Measurements from ENCODE around the gene GABRB2. TPM values are rescaled to one million over a fixed set of nuclear protein-coding genes. Genes with fewer than 3 reads are reported as not detected.
"Not testable (repeated sequence)": the region's sequence is repeated elsewhere in the genome, so short reads cannot be mapped to it uniquely, and the experiment has no call there.

Gene GABRB2
- polyA plus RNA-seq, 1 donor, result 3.7 TPM

DNA sequence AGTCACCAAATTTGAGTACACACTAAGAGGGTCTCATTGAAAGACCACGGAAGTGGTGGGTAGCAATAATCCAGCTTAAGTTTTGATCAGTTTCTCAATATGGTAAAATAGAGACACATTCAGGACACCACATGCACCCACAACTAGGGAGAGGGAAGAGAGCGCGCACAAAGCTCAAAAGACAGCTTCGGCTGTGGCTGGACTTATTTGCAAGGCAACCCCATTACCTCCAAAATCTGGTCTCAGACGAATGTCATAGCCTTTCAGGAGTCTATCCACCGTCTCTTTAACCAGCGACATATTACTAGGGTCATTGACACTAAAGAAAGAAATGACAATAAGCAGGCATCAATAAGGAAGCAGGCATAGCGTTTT is 443 bp downstream of the GABRB2 start:
- peak in 1 of 2 donors; percentile 1 for DNase-seq
- no CpG with 5 or more reads among the region's 8 CpGs for WGBS (ENCODE audit: insufficient coverage, low lambda C conversion rate)
- Histone ChIP-seq H3K4me1 (ENCODE audit: control insufficient read depth, insufficient read depth, low read length) (peaks cover 4% of the 10 kb centered on the region), H3K4me3 (ENCODE audit: low read length) (peak overlapping the region; percentile 64), H3K27me3 (ENCODE audit: control insufficient read depth, insufficient read depth, low read length) (peaks cover 29% of the 10 kb centered on the region), H3K27ac (ENCODE audit: low read length) (no peak overlapping the region), H3K36me3 (ENCODE audit: control insufficient read depth, insufficient read depth, low read length) (no peaks in the 10 kb centered on the region), H3K9me3 (ENCODE audit: control insufficient read depth, low read depth, low read length) (no peaks in the 10 kb centered on the region)

DNA sequence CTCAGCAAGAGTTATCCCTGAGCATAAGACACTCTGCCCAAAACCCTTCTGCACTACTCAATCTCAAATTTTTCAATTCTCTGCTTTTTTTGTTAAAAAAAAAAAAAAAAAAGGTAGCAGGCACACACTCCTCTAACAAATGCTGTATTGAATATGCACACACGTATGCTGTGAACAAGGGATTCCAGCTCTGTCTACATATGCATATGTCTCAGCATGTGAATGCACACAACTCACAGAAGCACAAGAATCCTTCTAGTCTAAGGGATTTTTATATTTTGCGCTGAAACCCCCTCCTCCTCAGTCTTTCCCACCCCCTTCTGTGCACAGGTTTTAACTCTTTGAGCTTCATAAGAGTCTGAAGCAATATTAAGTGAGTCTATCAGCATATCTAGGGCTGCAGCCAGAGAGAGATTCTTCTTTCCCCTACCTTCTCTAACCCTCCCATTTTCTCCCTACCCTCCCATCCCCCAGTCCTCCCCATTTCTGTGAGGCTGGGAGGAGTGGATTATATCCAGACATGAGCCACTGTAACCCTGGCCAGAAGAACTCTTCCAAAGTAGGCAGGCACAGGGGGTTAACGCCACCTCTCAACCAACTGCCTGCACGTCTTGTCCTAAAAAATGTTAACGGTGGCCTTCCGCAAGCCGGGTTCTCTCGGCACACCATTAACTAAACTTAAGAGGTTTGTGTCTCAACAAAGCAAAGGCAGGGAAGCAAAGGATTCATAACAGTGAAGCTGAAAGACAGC is 1.0 kb downstream of the GABRB2 start:
- H3K9me3 ChIP-seq (ENCODE audit: control insufficient read depth, low read depth, low read length), result no peaks in the 10 kb centered on the region
- no peaks in the 10 kb centered on the region for H3K36me3 ChIP-seq (ENCODE audit: control insufficient read depth, insufficient read depth, low read length)
- WGBS (ENCODE audit: insufficient coverage, low lambda C conversion rate), result no CpG with 5 or more reads among the region's 8 CpGs
- peaks cover 4% of the 10 kb centered on the region for H3K4me1 ChIP-seq (ENCODE audit: control insufficient read depth, insufficient read depth, low read length)
- no peak overlapping the region for H3K27ac ChIP-seq (ENCODE audit: low read length)
- no peak for DNase-seq
- H3K27me3 ChIP-seq (ENCODE audit: control insufficient read depth, insufficient read depth, low read length), result peaks cover 29% of the 10 kb centered on the region
- H3K4me3 ChIP-seq (ENCODE audit: low read length), result peak overlapping the region; percentile 64

DNA sequence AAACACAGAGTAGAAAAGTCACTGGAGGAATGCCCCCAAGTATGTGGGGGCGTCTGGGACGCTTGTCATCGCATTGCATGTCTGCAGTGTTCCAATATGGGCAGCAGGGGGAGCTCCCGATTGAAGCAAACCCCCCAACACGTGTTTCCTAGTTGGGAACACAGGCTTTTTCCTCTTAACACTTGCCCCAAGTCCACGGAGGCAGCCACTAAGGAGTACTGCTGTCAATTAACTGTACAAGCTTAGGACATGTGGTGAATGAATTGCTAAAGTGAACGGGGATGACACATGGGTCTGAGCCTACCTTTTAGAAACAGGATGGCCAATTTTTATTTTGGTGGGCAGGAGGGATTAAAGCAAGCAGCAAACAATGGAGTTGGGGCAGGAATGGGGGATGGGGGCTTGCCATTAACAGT is 2.2 kb downstream of the GABRB2 start:
- H3K36me3 ChIP-seq (ENCODE audit: control insufficient read depth, insufficient read depth, low read length), result no peaks in the 10 kb centered on the region
- peaks cover 4% of the 10 kb centered on the region for H3K4me1 ChIP-seq (ENCODE audit: control insufficient read depth, insufficient read depth, low read length)
- H3K4me3 ChIP-seq (ENCODE audit: low read length), result no peak overlapping the region
- H3K27me3 ChIP-seq (ENCODE audit: control insufficient read depth, insufficient read depth, low read length), result peaks cover 29% of the 10 kb centered on the region
- no peak overlapping the region for H3K27ac ChIP-seq (ENCODE audit: low read length)
- no peaks in the 10 kb centered on the region for H3K9me3 ChIP-seq (ENCODE audit: control insufficient read depth, low read depth, low read length)
- WGBS (ENCODE audit: insufficient coverage, low lambda C conversion rate), result no CpG with 5 or more reads among the region's 7 CpGs
- DNase-seq, result peak; percentile 40 to 56

DNA sequence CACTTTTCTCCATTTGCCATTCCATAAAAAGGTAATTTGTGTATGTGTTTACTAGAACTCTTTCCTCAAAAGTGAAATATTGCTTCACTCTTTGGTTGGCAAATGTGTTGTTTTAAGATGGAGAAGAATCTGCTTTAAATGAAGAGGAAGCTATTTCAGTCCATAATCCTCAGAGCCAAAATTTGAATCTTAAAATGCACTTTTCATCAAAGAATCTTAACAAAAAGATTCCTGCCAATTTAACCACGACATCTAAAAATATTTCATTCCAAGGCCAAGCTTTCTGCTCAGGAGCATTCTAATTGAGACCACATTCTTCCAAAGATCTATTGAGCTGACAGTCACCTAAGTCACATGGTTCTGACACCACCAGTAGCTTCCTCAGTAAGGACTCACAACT is 7.5 kb downstream of the GABRB2 start:
- Histone ChIP-seq H3K4me3 (ENCODE audit: low read length) (no peak overlapping the region), H3K27me3 (ENCODE audit: control insufficient read depth, insufficient read depth, low read length) (no peaks in the 10 kb centered on the region), H3K9me3 (ENCODE audit: control insufficient read depth, low read depth, low read length) (no peaks in the 10 kb centered on the region), H3K4me1 (ENCODE audit: control insufficient read depth, insufficient read depth, low read length) (no peaks in the 10 kb centered on the region), H3K36me3 (ENCODE audit: control insufficient read depth, insufficient read depth, low read length) (no peaks in the 10 kb centered on the region), H3K27ac (ENCODE audit: low read length) (no peak overlapping the region)
- no peak for DNase-seq
- no CpG with 5 or more reads among the region's 1 CpG for WGBS (ENCODE audit: insufficient coverage, low lambda C conversion rate)

DNA sequence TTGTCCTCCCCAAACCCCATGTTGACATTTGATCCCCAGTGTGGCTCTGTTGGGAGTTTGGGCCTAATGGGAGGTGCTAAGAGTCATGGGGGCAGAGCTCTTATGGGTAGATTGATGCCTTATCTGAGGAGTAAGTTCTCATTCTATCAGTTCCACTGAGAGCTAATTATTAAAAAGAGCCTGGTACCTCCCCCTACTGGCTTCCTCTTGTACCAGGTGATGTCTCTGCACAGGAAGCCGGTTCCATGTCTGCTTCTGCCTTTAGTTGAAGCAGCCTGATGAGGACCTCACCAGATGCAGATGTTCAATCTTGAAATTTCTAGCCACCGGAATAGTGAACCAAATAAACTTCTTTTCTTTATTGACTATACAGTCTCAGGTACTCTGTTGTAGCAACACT is 10.8 kb downstream of the GABRB2 start:
- H3K27me3 ChIP-seq (ENCODE audit: control insufficient read depth, insufficient read depth, low read length), result no peaks in the 10 kb centered on the region
- H3K4me1 ChIP-seq (ENCODE audit: control insufficient read depth, insufficient read depth, low read length), result no peaks in the 10 kb centered on the region
- H3K4me3 ChIP-seq (ENCODE audit: low read length), result no peak overlapping the region
- WGBS (ENCODE audit: insufficient coverage, low lambda C conversion rate), result no CpG with 5 or more reads among the region's 2 CpGs
- H3K36me3 ChIP-seq (ENCODE audit: control insufficient read depth, insufficient read depth, low read length), result no peaks in the 10 kb centered on the region
- H3K27ac ChIP-seq (ENCODE audit: low read length), result no peak overlapping the region
- H3K9me3 ChIP-seq (ENCODE audit: control insufficient read depth, low read depth, low read length), result no peaks in the 10 kb centered on the region
- peak in 1 of 2 donors; percentile 16 for DNase-seq

DNA sequence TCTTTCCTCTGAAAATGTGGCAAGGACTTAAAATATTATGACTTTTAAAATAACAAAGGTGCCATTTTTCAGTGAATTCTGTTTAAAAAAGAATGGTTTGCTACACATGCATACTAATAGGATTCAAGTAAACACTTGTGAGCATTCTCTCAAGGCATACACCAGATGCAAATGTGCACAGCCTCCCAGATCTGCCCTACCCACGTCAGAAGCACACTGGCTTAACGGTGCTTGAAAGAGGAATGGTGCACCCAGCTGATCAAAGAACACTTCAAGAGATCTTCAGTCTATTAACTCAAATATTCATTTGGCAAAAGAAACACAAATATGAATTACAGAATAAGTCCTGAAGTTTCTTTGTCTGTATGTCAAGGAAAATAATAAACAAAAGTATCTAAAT is 15.8 kb downstream of the GABRB2 start:
- DNase-seq, result no peak
- WGBS (ENCODE audit: insufficient coverage, low lambda C conversion rate), result no CpG with 5 or more reads among the region's 2 CpGs
- no peaks in the 10 kb centered on the region for H3K36me3 ChIP-seq (ENCODE audit: control insufficient read depth, insufficient read depth, low read length)
- H3K4me3 ChIP-seq (ENCODE audit: low read length), result no peak overlapping the region
- no peaks in the 10 kb centered on the region for H3K27me3 ChIP-seq (ENCODE audit: control insufficient read depth, insufficient read depth, low read length)
- H3K9me3 ChIP-seq (ENCODE audit: control insufficient read depth, low read depth, low read length), result no peaks in the 10 kb centered on the region
- no peak overlapping the region for H3K27ac ChIP-seq (ENCODE audit: low read length)
- no peaks in the 10 kb centered on the region for H3K4me1 ChIP-seq (ENCODE audit: control insufficient read depth, insufficient read depth, low read length)

DNA sequence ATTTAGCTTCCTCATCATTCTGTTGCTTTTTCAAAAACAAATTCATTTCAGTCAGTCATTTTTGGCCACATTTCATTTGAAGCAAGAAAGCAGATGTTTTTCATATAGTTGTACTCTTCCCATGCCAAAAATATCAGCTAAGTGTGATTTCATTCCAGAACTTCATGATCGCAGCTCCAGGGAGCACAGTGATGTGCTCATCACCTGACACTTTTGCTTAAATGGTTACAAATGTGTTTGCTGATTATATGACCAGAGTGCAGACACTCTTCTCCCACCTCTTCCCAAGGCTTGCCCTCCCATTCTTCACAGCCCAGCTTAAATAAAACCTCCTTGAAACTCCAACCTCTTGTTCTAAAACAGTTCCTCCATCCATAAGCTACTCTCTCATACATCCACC is 32.6 kb downstream of the GABRB2 start:
- 100% methylated on average over 1 of the region's 1 CpG for WGBS (ENCODE audit: insufficient coverage, low lambda C conversion rate)
- H3K9me3 ChIP-seq (ENCODE audit: control insufficient read depth, low read depth, low read length), result no peaks in the 10 kb centered on the region

DNA sequence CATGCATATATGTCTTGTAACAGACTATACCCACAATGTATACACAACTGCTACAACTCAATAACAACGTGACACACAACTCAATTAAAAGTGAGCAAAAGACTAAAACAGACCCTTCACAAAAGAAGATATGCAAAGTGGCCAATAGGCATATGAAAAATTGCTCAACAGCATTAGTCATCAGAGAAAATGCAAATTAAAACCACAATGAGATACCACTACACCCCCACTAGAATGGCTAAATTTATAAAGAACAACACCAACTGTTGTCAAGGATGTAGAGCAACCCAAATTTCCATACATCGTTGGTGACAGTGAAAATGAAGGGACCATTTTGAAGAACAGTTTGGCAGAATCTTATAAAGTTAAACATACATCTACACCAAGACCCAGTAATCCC is 38.9 kb downstream of the GABRB2 start:
- Histone ChIP-seq H3K9me3 (ENCODE audit: control insufficient read depth, low read depth, low read length) (no peaks in the 10 kb centered on the region), H3K27ac (ENCODE audit: low read length) (no peak overlapping the region), H3K36me3 (ENCODE audit: control insufficient read depth, insufficient read depth, low read length) (no peaks in the 10 kb centered on the region), H3K27me3 (ENCODE audit: control insufficient read depth, insufficient read depth, low read length) (no peaks in the 10 kb centered on the region), H3K4me3 (ENCODE audit: low read length) (no peak overlapping the region), H3K4me1 (ENCODE audit: control insufficient read depth, insufficient read depth, low read length) (no peaks in the 10 kb centered on the region)
- no peak for DNase-seq
- WGBS (ENCODE audit: insufficient coverage, low lambda C conversion rate), result no CpG with 5 or more reads among the region's 2 CpGs

More for the DNA sequence above, 32.6 kb downstream of the GABRB2 start:
- Histone ChIP-seq H3K4me3 (ENCODE audit: low read length) (no peak overlapping the region), H3K27ac (ENCODE audit: low read length) (no peak overlapping the region), H3K27me3 (ENCODE audit: control insufficient read depth, insufficient read depth, low read length) (no peaks in the 10 kb centered on the region), H3K4me1 (ENCODE audit: control insufficient read depth, insufficient read depth, low read length) (no peaks in the 10 kb centered on the region), H3K36me3 (ENCODE audit: control insufficient read depth, insufficient read depth, low read length) (no peaks in the 10 kb centered on the region)
- DNase-seq, result no peak

DNA sequence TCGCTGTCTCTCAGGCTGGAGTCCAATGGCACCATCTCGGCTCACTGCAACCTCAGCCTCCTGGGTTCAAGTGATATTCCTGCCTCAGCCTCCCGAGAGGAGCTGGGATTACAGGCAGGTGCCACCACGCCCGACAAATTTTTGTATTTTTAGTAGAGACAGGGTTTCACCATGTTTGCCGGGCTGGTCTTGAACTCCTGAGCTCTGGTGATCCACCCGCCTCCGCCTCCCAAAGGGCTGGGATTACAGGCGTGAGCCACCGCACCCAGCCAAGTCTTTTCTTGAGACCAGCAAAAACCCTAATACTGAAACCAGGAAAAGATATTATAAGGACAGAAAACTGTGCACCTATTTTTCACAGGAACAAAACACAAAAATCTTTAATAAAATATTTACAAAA is 41.4 kb downstream of the GABRB2 start:
- H3K4me1 ChIP-seq (ENCODE audit: control insufficient read depth, insufficient read depth, low read length); DNase-seq; H3K4me3 ChIP-seq (ENCODE audit: low read length); H3K27ac ChIP-seq (ENCODE audit: low read length); H3K9me3 ChIP-seq (ENCODE audit: control insufficient read depth, low read depth, low read length); H3K36me3 ChIP-seq (ENCODE audit: control insufficient read depth, insufficient read depth, low read length); H3K27me3 ChIP-seq (ENCODE audit: control insufficient read depth, insufficient read depth, low read length): not testable (repeated sequence)
- WGBS (ENCODE audit: insufficient coverage, low lambda C conversion rate), result no CpG with 5 or more reads among the region's 10 CpGs

DNA sequence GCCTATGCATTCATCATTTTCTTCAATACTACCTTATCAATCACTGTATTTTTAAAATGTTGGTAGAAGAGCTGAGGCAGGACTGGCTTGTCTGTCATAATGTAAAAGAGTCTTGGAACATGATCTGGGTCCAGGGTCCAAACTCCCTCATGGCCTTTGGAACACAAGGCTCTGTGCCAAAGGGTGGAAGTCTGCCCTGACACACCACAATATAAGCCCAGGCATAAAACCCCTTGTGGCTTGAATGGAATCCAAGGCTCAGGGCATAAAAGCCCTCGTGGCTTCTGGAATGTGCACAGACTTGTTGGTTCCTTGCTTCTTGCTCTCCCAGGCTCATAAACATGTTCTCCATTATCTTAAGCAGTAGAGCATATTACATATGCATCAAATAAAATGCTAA is 48.0 kb downstream of the GABRB2 start:
- H3K27ac ChIP-seq (ENCODE audit: low read length), result no peak overlapping the region
- H3K4me3 ChIP-seq (ENCODE audit: low read length), result no peak overlapping the region
- no CpG with 5 or more reads among the region's 1 CpG for WGBS (ENCODE audit: insufficient coverage, low lambda C conversion rate)
- H3K27me3 ChIP-seq (ENCODE audit: control insufficient read depth, insufficient read depth, low read length), result no peaks in the 10 kb centered on the region
- no peaks in the 10 kb centered on the region for H3K36me3 ChIP-seq (ENCODE audit: control insufficient read depth, insufficient read depth, low read length)
- H3K4me1 ChIP-seq (ENCODE audit: control insufficient read depth, insufficient read depth, low read length), result no peaks in the 10 kb centered on the region
- no peak for DNase-seq
- H3K9me3 ChIP-seq (ENCODE audit: control insufficient read depth, low read depth, low read length), result peaks cover 13% of the 10 kb centered on the region

DNA sequence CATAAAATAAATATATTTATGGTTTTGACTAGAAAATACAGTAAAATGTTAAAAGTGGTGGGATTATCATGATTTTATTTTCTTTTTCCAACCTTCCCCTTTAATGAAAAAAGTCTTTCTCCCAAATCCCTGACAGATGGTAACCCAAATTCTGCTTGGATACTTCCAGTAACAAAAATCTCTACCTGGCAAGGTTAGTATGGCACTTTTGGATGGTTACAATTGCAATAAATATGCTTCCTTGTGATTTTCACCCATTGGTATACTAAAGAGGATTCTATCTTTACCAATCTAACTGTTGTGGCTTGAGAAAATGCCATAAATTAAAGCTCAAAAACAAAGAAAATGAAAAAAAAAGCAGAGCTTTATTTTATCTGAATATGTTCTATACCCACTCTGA is 62.8 kb downstream of the GABRB2 start:
- Histone ChIP-seq H3K27me3 (ENCODE audit: control insufficient read depth, insufficient read depth, low read length) (no peaks in the 10 kb centered on the region), H3K9me3 (ENCODE audit: control insufficient read depth, low read depth, low read length) (no peaks in the 10 kb centered on the region), H3K27ac (ENCODE audit: low read length) (no peak overlapping the region), H3K36me3 (ENCODE audit: control insufficient read depth, insufficient read depth, low read length) (no peaks in the 10 kb centered on the region), H3K4me3 (ENCODE audit: low read length) (no peak overlapping the region), H3K4me1 (ENCODE audit: control insufficient read depth, insufficient read depth, low read length) (no peaks in the 10 kb centered on the region)
- DNase-seq, result no peak

Data from large intestine (tissue), 3 donors.